HG03469 (cell line): ENCODE results near the gene GKN1.

ENCODE experiments used
- ATAC-seq: cut with Tn5 transposase; IDR thresholded peaks from one replicate; pipeline ENCODE4 v1.9.1; 2021; ENCODE audit warnings: mild to moderate bottlenecking, moderate library complexity, moderate number of reproducible peaks; ENCODE audit not compliant: unreplicated experiment

GKN1 gene, protein sequence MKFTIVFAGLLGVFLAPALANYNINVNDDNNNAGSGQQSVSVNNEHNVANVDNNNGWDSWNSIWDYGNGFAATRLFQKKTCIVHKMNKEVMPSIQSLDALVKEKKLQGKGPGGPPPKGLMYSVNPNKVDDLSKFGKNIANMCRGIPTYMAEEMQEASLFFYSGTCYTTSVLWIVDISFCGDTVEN

DNA sequence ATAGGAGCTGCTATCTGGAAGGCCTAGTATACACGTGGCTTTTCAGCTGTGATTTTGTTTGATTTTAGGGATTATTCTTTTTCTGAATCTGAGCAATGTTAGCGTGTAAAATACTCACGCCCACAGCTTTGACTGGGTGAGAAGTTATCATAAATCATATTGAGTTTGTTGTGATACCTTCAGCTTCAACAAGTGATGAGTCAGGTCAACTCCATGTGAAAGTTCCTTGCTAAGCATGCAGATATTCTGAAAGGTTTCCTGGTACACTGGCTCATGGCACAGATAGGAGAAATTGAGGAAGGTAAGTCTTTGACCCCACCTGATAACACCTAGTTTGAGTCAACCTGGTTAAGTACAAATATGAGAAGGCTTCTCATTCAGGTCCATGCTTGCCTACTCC, at the start of gene GKN1:
TSS of gene GKN1 (plus strand) at position 386 of the 400 bp plus-strand sequence. CDS start 42 bp downstream, outside the sequence.
- no peak for ATAC-seq

DNA sequence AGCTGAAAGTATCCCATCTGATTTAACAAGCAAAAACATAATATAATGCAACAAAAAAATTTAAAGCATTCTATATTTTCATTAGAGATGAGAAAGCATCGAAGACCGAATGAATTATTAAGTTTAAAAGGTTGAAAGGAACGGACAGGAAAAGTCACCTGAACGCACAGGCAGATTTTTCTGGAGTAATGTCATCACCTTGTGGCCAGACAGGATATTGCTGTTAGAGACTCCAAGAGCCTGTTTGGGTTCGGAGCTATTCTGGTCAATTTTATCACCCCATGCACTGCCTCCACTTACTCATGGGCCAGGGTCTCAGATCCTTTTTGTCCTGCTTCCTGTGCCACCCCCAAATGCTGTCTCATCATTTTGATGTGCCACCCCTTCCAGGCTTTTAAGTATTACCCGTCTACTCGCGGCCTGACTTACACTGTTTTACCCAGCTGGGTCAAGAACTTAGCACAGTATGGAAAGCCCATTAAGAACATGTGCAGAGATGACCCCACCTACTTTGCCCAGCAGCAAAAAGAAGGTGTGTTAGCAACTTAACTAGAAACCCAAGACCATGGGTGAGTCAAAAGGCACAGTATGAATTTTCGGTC, 49.0 kb upstream of the GKN1 start:
- no peak for ATAC-seq

DNA sequence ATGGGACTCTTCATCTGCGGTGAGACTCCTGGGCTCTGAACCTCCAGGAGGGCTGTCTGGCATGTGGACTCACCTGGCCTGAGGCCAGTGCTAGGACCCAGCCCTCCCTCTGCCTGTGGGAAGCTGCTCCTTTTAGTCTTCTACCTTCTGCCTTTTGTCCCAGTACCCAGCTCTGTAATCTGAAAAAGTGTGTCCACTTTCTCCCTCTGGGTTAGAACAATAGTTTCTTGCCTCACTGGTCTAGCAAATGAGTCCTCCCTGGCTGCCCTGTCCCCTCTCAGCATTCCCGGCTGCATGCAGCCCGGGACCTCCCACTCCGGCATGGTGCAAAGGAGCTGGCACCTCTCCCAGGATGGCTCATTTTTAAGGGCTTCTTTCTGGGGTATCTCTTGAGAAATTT, 47.6 kb upstream of the GKN1 start:
- ATAC-seq = no peak

DNA sequence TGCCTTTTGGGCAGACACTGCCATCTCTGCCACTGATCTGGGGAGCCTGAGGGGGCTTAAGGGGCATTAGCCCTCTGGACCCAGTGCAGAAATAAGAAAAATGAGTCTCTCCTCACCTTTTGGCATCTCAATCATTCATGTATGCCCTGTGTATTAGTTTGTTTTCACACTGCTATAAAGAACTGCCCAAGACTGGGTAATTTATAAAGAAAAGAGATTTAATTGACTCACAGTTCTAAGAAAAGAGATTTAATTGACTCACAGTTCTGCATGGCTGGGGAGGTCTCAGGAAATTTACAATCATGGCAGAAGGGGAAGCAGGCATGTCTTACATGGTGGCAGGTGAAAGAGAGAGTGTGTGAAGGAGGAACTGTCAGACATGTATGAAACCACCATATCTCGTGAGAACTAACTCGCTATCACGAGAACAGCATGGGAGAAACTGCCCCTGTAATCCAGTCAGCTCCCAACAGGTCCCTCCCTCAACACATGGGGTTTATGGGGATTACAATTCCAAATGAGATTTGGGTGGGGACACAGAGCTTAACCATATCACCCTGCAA, 43.2 kb upstream of the GKN1 start:
- no peak for ATAC-seq

DNA sequence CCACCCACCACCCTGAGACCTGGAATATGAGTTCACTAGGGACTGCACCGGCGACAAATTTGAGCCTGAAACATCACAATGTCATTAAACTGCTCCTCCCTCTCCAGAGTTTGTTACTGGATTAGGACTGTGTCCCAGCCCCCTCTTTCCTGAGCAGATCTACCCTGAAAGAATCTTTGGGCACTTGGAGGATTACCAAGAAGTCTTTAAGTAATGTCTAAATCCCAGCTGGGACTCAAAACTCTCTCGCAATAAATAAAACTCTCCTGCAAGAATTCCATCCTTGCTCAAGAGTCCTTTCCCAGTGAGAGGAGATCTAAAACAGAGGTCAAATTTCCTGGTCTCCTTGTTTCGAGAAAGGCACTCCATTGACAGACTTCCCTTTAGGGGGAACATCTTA, 42.6 kb upstream of the GKN1 start:
- ATAC-seq = no peak

DNA sequence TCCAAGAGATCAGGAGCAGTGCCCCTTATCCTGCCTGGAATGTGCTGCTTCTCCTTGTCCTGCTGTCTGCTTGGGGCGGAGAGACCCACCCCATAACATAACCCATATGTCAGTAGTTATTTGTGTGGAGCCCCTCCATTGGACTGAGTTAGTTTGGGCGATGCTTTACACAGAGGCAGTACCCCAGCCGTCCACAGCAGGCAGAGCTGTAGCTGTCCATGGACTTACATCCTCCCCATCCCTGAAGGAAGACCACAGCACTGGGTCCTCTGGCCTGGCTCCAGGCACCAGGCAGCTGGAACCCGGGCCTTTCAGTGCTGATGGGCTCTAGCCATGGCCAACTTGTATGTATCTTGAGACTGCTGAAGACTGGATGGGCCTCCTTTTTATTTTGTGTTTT, 42.0 kb upstream of the GKN1 start:
- no peak for ATAC-seq

DNA sequence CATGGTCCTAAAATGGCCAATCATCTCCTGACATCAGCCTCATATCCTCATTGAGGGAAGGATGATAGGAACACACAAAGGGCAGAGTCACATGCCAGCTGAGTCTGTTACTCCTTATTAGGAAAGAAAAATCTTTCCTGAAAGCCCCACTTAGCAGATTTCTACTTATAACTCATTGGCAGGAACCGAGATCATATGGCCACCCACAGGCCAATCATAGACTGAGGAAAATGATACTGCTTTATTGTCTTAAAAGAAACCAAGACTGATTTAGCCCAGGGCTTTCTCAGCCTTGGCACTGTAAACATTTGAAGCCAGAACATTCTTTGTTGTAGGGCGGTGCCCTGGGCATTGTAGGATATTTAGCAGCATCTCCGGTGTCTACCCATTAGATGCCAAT, 40.4 kb upstream of the GKN1 start:
- ATAC-seq = no peak

DNA sequence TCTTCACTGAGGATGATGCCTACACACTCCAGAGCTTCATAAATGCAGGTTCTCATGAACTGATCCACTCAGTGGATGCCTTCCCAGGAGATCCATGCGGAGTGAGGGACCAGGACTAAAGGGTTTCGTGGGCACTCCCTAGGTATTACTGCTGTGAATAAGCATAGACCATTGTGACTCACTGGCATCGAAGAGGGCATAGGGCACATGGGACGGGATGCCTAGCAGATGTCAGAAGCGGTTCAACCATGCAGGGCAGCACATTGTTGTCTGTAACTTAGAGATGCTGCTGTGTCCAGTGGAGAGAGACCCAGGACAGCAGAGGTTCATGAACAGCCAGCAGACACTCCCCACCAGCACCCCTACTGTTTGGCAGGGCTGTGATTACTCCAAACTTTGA, 39.0 kb upstream of the GKN1 start:
- ATAC-seq = no peak

DNA sequence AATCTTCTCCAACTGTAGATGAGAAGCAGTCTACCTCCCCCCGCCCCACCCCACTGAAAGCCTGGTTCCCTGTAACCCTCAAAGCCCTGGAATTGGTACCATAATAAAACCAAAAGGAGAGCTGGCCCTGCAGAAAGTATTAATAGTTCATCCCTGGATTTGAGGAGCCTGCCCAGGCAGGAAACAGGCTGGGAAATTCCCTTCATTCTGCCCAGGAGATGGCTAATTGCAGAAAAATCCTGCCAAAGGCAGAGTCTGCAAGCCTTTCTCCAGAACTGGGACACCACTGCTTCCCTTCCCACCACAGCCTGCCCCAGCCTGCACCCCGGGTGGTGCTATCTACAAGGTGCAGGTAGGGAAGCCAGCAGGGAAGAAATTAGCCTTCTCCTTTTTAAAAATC, 38.0 kb upstream of the GKN1 start:
- ATAC-seq = no peak

DNA sequence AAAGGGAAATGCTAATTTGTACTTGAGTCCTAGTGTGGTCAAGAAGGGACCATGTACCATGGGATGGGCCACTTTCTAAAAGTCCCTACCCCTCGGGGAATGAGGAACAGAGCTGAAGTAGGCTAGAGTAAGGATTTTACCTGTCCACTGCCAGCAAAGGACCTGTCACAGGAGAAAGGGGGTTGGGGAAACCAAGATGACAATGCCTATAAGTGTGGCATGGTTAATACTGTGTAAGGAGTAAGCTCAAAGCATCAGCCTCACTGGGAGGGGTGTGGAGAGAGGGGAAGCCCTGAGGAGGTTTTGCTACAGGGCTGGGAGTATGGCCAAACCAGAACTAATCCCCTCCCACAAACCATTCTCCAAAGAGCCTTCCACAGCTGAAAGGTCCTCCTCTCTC, 37.5 kb upstream of the GKN1 start:
- no peak for ATAC-seq

DNA sequence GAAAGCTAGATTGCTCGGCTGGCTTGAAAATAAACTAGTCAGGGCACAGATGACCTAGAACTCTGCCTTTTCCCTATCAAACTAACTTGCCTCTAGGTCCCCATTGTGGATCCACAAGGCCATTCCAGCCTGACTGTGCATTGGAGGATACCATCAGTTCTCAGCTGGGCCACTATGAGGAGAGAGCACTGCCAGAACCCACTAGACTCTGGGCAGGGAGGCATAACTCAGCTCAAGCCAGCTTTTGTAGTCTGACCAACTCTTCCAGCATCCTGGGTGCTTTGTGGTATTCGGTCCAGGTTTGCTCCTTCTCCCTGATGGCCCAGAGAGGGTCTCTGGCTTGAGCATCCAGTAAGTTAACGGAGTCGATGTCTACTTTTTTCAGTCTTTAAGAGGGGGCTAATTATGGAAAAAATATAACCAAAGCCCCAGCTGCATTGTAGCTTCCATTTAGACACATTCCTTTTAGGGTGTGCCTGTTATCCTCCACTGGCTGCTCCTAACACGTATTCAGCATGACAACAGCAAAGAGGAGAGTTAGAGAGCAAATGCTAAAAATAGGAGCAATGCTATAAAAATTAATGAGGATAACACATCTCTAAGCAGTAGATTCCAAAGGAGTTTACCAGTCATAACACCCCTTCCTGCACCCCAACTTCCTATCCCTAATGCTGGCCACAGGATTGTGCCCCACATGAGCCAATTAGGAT, 36.9 kb upstream of the GKN1 start:
- ATAC-seq = no peak

DNA sequence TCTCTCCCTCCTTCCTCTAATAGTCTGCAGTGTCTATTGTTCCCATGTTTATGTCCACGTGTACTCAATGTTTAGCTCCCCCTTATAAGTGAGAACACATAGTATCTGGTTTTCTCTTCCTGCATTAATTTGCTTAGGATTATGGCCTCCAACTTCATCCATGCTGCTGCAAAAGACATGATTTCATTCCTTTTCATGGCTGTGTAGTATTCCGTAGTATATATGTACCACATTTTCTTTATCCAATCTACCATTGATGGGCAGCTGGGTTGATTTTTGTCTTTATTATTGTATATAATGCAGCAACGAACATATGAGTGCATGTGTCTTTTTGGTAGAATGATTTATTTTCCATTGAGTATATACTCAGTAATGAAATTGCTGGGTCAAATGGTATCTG, 35.5 kb upstream of the GKN1 start:
- ATAC-seq = no peak

DNA sequence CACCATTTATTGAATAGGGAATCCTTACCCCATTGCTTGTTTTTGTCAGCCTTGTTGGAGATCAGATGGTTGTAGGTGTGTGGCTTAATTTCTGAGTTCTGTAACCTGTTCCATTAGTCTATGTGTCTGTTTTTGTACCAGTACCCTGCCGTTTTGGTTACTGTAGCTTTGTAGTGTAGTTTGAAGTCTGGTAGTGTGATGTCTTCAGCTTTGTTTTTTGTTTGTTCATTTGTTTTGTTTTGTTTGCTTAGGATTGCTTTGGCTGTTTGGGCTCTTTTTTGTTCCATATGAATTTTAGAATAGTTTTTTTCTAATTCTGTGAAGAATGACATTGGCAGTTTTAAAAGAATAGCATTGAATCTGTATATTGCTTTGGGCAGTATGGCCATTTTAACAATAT, 34.5 kb upstream of the GKN1 start:
- no peak for ATAC-seq

DNA sequence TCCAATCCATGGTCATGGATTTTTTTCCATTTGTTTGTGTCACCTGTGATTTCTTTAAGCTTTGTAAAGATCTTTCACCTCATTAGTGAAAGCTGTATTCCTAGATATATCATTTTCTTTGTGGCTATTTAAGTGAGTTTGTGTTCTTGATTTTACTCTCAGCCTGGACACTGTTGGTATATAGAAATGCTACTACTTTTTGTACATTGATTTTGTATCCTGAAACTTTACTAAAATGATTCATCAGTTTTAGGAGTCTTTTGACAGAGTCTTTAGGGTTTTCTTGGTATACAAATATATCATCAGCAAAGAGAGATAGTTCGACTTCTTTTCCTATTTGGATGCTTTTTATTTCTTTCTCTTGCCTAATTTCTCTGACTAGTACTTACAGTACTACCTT, 34.1 kb upstream of the GKN1 start:
- no peak for ATAC-seq

DNA sequence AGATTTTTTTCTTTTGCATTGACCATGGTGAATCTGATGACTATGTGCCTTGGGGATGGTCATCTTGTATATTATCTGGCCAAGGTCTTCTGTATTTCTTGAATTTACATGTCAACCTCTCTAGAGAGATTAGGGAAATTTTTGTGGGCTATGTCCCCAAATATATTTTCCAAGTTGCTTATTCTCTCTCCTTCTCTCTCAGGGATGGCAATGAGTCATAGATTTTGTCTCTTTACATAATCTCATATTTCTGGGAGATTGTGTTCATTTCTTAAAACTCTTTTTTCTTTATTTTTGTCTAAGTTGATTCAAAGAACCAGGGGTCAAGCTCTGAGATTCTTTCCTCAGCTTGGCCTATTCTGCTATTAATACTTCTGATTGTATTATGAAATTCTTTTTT, 31.6 kb upstream of the GKN1 start:
- ATAC-seq = no peak

DNA sequence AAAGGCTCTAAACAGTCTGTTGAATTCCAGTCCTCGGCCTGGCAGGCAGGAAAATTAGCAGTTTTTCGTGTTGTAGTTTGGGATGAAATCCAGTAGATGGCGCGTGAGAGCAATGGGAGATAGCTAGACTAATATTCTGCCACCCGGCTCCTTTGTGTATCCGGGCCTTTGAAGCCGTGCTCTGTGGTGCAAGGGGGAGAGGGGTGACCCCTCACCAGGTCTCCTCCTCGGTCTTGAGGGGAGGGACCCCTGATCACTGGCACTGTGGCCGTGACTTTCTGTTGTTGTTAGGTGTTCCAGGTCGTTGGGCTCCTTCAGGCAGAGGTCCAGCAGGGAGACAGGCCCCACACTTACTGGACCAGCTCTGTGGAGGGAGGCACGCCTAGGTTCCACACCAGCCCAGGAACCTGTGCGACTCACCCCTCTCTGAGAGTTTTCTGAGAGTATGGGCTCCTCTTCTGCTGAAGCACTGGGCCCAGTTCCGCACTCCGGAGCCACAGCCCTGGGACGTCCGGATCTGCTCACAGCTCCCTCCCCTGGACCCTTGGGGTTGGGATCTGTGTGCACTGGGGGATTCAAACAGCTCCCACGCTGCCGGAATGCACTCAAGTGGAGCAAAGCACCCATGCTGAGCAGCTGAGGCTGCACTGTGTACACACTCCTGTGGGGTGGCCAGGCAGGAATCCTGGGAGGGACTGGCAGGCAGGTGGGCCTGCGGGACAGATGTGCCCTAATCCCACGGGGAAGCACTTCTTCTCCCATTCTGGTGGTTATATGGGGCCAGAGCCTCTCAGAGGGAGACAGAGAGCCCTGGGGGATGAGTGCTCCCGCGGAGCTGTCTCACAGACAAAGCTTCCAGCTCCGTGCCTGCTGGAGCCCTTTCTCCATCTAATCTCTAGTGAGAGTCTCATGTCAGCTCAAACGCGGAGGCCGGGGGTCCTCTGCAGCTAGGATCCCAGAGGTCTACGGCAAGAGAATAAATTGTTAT, 30.6 kb upstream of the GKN1 start:
- ATAC-seq = no peak

DNA sequence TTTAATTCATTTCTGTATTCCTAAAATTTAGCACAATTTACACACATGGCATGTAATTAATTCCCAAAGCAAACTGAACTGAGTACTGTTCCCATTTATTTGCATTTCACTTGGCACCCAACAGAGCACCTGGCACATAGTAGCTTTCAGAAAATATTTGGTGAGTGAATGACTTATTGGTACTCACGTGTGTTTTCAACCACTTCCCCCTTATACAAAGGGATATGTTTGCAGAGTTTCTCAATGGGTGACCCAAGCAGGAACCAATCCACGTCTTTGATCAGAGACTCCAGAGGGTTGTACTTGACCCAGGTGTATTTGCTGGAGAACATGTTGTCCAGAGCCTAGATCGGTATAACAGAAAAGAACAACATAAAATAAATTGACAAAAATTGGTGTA, 28.3 kb upstream of the GKN1 start:
- ATAC-seq = no peak

DNA sequence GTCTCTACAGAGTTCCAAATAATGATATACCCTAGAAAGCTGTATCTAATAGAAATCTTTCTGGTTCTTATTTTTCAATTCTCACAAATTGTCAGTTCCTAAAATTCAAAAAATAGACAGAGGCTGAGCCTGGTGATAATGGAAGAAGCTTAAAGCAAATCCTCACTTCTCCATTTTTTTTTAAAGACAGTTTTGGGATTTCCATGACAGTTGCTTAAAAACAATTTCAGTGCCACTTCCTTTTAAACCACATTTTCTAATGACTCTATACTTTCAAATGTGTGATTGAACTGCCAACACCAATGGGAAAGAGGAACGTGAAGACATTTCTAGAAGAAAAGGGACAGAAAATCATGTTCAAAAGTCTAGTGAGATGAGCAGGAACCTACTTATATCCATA, 25.7 kb upstream of the GKN1 start:
- ATAC-seq = no peak

DNA sequence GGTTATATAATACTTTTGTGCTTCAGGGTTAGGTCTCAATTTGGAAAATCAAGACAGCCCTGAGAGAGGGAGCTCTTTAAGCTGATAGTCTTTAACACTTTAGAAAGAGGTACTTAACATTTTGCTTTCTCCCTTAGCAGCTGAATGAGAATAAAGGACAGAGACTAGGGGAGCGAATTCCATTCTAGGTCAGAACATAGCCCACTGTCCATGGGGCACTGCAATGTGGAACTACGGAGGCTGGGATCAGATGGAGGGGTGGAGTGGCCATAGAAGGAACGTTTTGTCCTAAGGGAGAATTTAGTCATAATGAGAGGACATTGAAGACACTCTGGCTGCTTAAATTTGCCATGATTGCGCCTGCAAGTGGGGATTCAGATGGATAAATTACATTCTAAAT, 22.5 kb upstream of the GKN1 start:
- ATAC-seq = no peak

DNA sequence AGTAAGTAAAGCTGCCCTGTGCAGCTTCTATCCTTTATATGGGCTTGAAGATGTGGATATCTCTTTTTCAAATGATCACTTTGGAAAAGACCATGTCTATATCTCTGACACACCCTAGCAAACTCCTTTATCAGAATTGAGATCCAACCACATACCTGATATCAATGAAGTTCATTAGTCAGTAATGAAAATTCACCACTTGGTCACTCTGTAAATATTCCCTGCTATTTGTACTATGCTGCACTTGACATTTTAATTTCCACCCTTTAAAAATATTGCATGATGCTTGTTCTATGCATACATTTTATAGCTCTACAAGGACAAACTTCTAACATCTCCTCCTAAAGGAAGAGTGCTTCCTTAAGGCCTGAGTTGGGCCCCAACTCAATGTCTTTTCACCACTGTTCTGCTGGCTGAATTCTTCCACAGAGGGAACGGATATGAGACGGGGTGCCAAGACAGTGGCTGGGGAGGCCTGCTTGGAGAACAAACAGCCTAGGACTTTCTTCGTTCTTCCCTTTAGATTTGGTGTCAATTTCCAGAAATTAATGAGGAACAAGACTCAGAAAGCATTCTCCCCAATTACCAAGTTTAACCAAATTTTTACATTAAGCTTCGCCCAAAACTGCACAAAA, 21.4 kb upstream of the GKN1 start, which contains the start of gene GKN2:
TSS of gene GKN2 (minus strand) at position 7 of the 635 bp plus-strand sequence. CDS start 32 bp downstream, outside the sequence.
- no peak for ATAC-seq
